Astrocyte (in vitro differentiated cells and primary cell): ENCODE measurements around the gene MICAL3. TPM values are rescaled to one million over a fixed set of nuclear protein-coding genes. Genes with fewer than 3 reads are reported as not detected.

Experiments used
- DNase-seq: peaks from one replicate; pipeline ENCODE4 v3.0.0-alpha.2; 2010; ENCODE audit warnings: low read depth
- FAIRE-seq: peaks from 2 replicates; lab custom pipeline; 2011; peaks lifted over from hg19 to GRCh38; lab: Jason Lieb, UNC
- H2AFZ ChIP-seq: 2 replicates; pipeline ENCODE4 v1.6.0; 2012; ENCODE audit warnings: low read depth, low read length, inconsistent platforms
- H3K27ac ChIP-seq: 2 replicates; pipeline ENCODE4 v1.5.1; 2011; ENCODE audit warnings: low read depth, low read length, inconsistent platforms
- H3K27me3 ChIP-seq: 2 replicates; pipeline ENCODE4 v1.6.0; 2011; ENCODE audit warnings: low read length, inconsistent platforms; ENCODE audit not compliant: insufficient read depth
- H3K36me3 ChIP-seq: 2 replicates; pipeline ENCODE4 v1.5.1; 2011; ENCODE audit warnings: low read length, inconsistent platforms; ENCODE audit not compliant: insufficient read depth
- H3K4me1 ChIP-seq: 2 replicates; pipeline ENCODE4 v1.5.1; 2011; ENCODE audit warnings: low read length, inconsistent platforms; ENCODE audit not compliant: insufficient read depth
- H3K4me2 ChIP-seq: 2 replicates; pipeline ENCODE4 v1.6.0; 2012; ENCODE audit warnings: low read length, inconsistent platforms
- H3K4me3 ChIP-seq: 2 replicates; pipeline ENCODE4 v1.5.1; 2011; ENCODE audit warnings: low read depth, mild to moderate bottlenecking, low read length, inconsistent platforms; ENCODE audit not compliant: insufficient read depth
- H3K79me2 ChIP-seq: 2 replicates; pipeline ENCODE4 v1.6.0; 2012; ENCODE audit warnings: mild to moderate bottlenecking, low read length, inconsistent platforms; ENCODE audit not compliant: insufficient read depth
- H3K9ac ChIP-seq: 2 replicates; pipeline ENCODE4 v1.6.0; 2012; ENCODE audit warnings: mild to moderate bottlenecking, low read length, inconsistent platforms
- H3K9me3 ChIP-seq: 2 replicates; pipeline ENCODE4 v1.5.1; 2012; ENCODE audit warnings: low read depth, mild to moderate bottlenecking, low read length, inconsistent platforms; ENCODE audit not compliant: insufficient read depth
- H4K20me1 ChIP-seq: 2 replicates; pipeline ENCODE4 v1.6.0; 2012; ENCODE audit warnings: low read length, inconsistent platforms; ENCODE audit not compliant: insufficient read depth
- H3K27ac Mint-ChIP-seq: one replicate; pipeline ENCODE4 v1.8.0; 2021; ENCODE audit warnings: mild to moderate bottlenecking, mixed read lengths; ENCODE audit not compliant: unreplicated experiment
- H3K27me3 Mint-ChIP-seq: one replicate; pipeline ENCODE4 v1.8.0; 2021; ENCODE audit warnings: low read depth, mixed read lengths; ENCODE audit not compliant: unreplicated experiment
- H3K36me3 Mint-ChIP-seq: one replicate; pipeline ENCODE4 v1.8.0; 2021; ENCODE audit warnings: low read depth, mixed read lengths; ENCODE audit not compliant: unreplicated experiment
- H3K4me1 Mint-ChIP-seq: one replicate; pipeline ENCODE4 v1.8.0; 2021; ENCODE audit warnings: low read depth, mixed read lengths; ENCODE audit not compliant: unreplicated experiment
- H3K4me3 Mint-ChIP-seq: one replicate; pipeline ENCODE4 v1.8.0; 2021; ENCODE audit warnings: mild to moderate bottlenecking, moderate library complexity, mixed read lengths; ENCODE audit not compliant: unreplicated experiment
- H3K9me3 Mint-ChIP-seq: one replicate; pipeline ENCODE4 v1.8.0; 2021; ENCODE audit warnings: mild to moderate bottlenecking, mixed read lengths; ENCODE audit not compliant: unreplicated experiment
- CTCF ChIP-seq: IDR thresholded peaks from 2 replicates; pipeline ENCODE4 v1.5.1; 2011; ENCODE audit warnings: low read depth, mild to moderate bottlenecking, inconsistent platforms, low read length, moderate library complexity; ENCODE audit not compliant: insufficient read depth
- EZH2 ChIP-seq: IDR thresholded peaks from 2 replicates; pipeline ENCODE4 v1.6.1; 2012; ENCODE audit warnings: mild to moderate bottlenecking, low read length, inconsistent platforms; ENCODE audit not compliant: insufficient read depth
- total RNA-seq: library from RNA; stranded (reverse); gene quantifications from 2 replicates; pipeline ENCODE4 v1.2.1, GENCODE V29; 2021

MICAL3 gene
- total RNA-seq, 1 donor from 2014 or later, result 113 TPM

DNA sequence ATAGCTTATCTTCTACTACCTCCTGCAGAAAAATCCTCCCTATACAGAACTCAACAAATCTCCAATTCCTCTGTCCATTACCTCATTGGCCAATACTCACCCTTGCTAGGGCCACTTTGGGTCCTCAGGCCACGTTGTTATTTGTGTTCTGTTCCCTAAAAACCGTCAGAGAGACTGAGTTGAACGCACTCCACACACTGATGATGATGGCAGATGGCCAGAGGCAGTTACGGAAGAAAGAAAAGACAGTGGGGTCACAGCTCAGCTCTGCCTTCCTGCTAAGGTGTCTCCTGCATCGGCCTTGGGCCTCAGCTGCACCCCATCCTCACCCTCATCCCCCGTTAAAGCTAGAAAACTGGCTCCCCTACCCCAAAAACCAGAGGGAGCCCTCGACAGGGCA is 66.2 kb downstream of the MICAL3 start:
- Mint-ChIP-seq H3K27ac (no peak overlapping the region), H3K36me3 (peaks cover 15% of the 10 kb centered on the region), H3K9me3 (no peaks in the 10 kb centered on the region), H3K4me3 (no peak overlapping the region), H3K27me3 (no peaks in the 10 kb centered on the region), H3K4me1 (peaks cover 30% of the 10 kb centered on the region)
- Histone ChIP-seq H3K79me2 (peaks cover 87% of the 10 kb centered on the region), H3K9me3 (no peaks in the 10 kb centered on the region), H2AFZ (no peak overlapping the region), H3K9ac (no peak overlapping the region), H3K27ac (no peak overlapping the region), H3K4me1 (no peaks in the 10 kb centered on the region), H3K4me3 (no peak overlapping the region), H4K20me1 (peaks cover 82% of the 10 kb centered on the region), H3K27me3 (no peaks in the 10 kb centered on the region), H3K4me2 (no peak overlapping the region), H3K36me3 (no peaks in the 10 kb centered on the region)
- DNase-seq, result no peak
- TF ChIP-seq CTCF, result no peak
- TF ChIP-seq EZH2, result no peak
- FAIRE-seq, result no peak

DNA sequence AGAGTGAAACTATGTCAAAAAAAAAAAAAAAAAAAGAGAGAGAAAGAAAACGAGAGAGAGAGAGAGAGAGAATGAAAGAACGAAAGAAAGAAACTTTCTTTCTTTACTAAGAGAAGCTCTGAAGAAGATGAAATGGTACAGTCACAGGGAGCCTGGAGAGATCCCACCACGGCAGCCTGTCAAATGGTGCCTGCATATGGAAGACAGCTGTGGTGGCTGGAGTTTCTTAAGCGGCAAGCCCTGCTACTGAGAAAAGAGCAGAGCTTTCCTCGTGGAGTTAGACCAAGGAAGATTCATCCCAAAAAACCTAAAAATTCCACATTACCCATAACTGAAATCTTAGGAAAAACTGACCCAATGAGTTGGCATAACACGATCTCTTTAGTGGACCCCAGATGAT is 66.7 kb downstream of the MICAL3 start:
- no peak for DNase-seq
- H3K4me3 ChIP-seq, result no peak overlapping the region
- no peaks in the 10 kb centered on the region for H3K9me3 Mint-ChIP-seq
- H3K36me3 ChIP-seq, result no peaks in the 10 kb centered on the region
- no peak overlapping the region for H3K9ac ChIP-seq
- H3K4me1 ChIP-seq, result no peaks in the 10 kb centered on the region
- no peak overlapping the region for H3K4me3 Mint-ChIP-seq
- H3K27me3 ChIP-seq, result no peaks in the 10 kb centered on the region
- H3K27ac Mint-ChIP-seq, result no peak overlapping the region
- H3K9me3 ChIP-seq, result no peaks in the 10 kb centered on the region
- peaks cover 27% of the 10 kb centered on the region for H3K4me1 Mint-ChIP-seq
- H3K27me3 Mint-ChIP-seq, result no peaks in the 10 kb centered on the region
- no peak overlapping the region for H3K27ac ChIP-seq
- peaks cover 87% of the 10 kb centered on the region for H3K79me2 ChIP-seq
- no peak overlapping the region for H2AFZ ChIP-seq
- no peak for FAIRE-seq
- no peak for TF ChIP-seq EZH2
- no peak for TF ChIP-seq CTCF
- peaks cover 15% of the 10 kb centered on the region for H3K36me3 Mint-ChIP-seq
- H3K4me2 ChIP-seq, result no peak overlapping the region
- peaks cover 83% of the 10 kb centered on the region for H4K20me1 ChIP-seq

GRCh38 chr22:17957204-17957603 is 67.2 kb downstream of the MICAL3 start:
- no peak for FAIRE-seq
- H3K79me2 ChIP-seq, result peaks cover 87% of the 10 kb centered on the region
- no peaks in the 10 kb centered on the region for H3K9me3 ChIP-seq
- no peak overlapping the region for H3K4me3 ChIP-seq
- H3K9ac ChIP-seq, result no peak overlapping the region
- peaks cover 27% of the 10 kb centered on the region for H3K4me1 Mint-ChIP-seq
- no peak overlapping the region for H2AFZ ChIP-seq
- no peak overlapping the region for H3K27ac ChIP-seq
- peaks cover 13% of the 10 kb centered on the region for H3K36me3 Mint-ChIP-seq
- H3K4me1 ChIP-seq, result no peaks in the 10 kb centered on the region
- H3K27me3 ChIP-seq, result no peaks in the 10 kb centered on the region
- TF ChIP-seq EZH2, result no peak
- no peak for TF ChIP-seq CTCF
- no peak for DNase-seq
- no peak overlapping the region for H3K4me2 ChIP-seq
- no peaks in the 10 kb centered on the region for H3K27me3 Mint-ChIP-seq
- no peak overlapping the region for H3K27ac Mint-ChIP-seq
- H3K36me3 ChIP-seq, result no peaks in the 10 kb centered on the region
- no peak overlapping the region for H3K4me3 Mint-ChIP-seq
- no peaks in the 10 kb centered on the region for H3K9me3 Mint-ChIP-seq
- H4K20me1 ChIP-seq, result peaks cover 83% of the 10 kb centered on the region
